ENCODE results near the gene RBL1.

RBL1 gene

GRCh38 chr20:37123441-37123840, 27.6 kb upstream of the RBL1 start:
- Histone ChIP-seq H3K9me3 (ENCODE audit: insufficient read depth, low read depth, low read length) (no peaks in the 10 kb centered on the region), H3K4me2 (ENCODE audit: low read depth, low read length, poor library complexity, severe bottlenecking) (no peak overlapping the region), H3F3A (ENCODE audit: low read depth) (no peaks in the 10 kb centered on the region), H3K27me3 (ENCODE audit: insufficient read depth, low read length, poor library complexity, severe bottlenecking) (no peaks in the 10 kb centered on the region), H3K4me3 (ENCODE audit: low read length, poor library complexity, severe bottlenecking) (no peak overlapping the region), H2AFZ (ENCODE audit: low read length) (no peak overlapping the region), H3K4me1 (ENCODE audit: insufficient read depth, low read length, poor library complexity, severe bottlenecking) (no peaks in the 10 kb centered on the region), H4K20me1 (ENCODE audit: insufficient read depth, low read length, poor library complexity, severe bottlenecking) (no peaks in the 10 kb centered on the region), H3K9ac (ENCODE audit: low read depth, low read length, poor library complexity, severe bottlenecking) (no peak overlapping the region), H3K9me2 (replicated peaks; ENCODE audit: low read depth, low read length) (no peaks in the 10 kb centered on the region), H3K36me3 (ENCODE audit: insufficient read depth, low read length) (no peaks in the 10 kb centered on the region), H3K79me2 (ENCODE audit: insufficient read depth, low read length) (no peaks in the 10 kb centered on the region)
- TF ChIP-seq CTCF (conservative IDR thresholded peaks at IDR 0.05; ENCODE audit: low read length), result no peak
- TF ChIP-seq EZH2phosphoT487 (IDR thresholded peaks at IDR 0.05; ENCODE audit: borderline replicate concordance), result no peak

GRCh38 chr20:37120497-37120896, 24.7 kb upstream of the RBL1 start:
- Histone ChIP-seq H3K4me3 (ENCODE audit: low read length, poor library complexity, severe bottlenecking) (no peak overlapping the region), H3K9me3 (ENCODE audit: insufficient read depth, low read depth, low read length) (no peaks in the 10 kb centered on the region), H3F3A (ENCODE audit: low read depth) (no peaks in the 10 kb centered on the region), H2AFZ (ENCODE audit: low read length) (no peak overlapping the region), H3K36me3 (ENCODE audit: insufficient read depth, low read length) (no peaks in the 10 kb centered on the region), H3K4me1 (ENCODE audit: insufficient read depth, low read length, poor library complexity, severe bottlenecking) (no peaks in the 10 kb centered on the region), H3K4me2 (ENCODE audit: low read depth, low read length, poor library complexity, severe bottlenecking) (no peak overlapping the region), H3K9me2 (replicated peaks; ENCODE audit: low read depth, low read length) (no peaks in the 10 kb centered on the region), H3K9ac (ENCODE audit: low read depth, low read length, poor library complexity, severe bottlenecking) (no peak overlapping the region), H3K79me2 (ENCODE audit: insufficient read depth, low read length) (no peaks in the 10 kb centered on the region), H3K27me3 (ENCODE audit: insufficient read depth, low read length, poor library complexity, severe bottlenecking) (no peaks in the 10 kb centered on the region), H4K20me1 (ENCODE audit: insufficient read depth, low read length, poor library complexity, severe bottlenecking) (no peaks in the 10 kb centered on the region)
- TF ChIP-seq EZH2phosphoT487 (IDR thresholded peaks at IDR 0.05; ENCODE audit: borderline replicate concordance) (no peak), CTCF (conservative IDR thresholded peaks at IDR 0.05; ENCODE audit: low read length) (no peak)

DNA sequence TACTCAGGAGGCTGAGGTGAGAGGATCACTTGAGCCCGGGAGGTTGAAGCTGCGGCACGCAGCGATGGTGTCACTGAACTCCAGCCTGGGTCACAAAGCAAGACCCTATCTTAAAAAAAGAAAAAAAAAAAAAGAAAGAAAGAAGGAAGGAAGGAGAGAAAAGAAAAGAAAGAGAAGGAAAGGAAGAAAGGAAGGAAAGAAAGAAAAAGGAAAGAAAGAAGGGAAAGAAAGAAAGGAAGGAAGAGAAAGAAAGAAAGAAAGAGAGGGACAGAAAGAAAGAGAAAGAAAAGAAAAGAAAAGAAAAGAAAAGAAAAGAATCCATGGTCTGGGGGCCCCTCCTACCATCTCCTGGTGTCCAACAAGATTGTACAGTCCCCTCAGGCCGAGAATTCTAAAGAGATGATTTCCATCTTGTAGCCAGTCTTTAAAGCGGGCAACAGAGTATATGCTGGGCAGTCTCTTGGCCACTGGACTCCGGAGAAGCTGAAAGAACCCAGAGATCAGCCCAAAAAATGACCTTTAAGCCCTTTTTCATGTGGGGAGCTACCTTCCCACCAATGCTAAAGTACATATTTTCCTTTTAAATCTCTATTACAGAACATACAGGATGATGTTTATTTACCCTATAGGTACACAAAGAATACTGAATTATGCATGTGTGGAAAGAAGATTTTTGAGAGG, 23.7 kb upstream of the RBL1 start:
- no peak overlapping the region for H2AFZ ChIP-seq (ENCODE audit: low read length)
- H4K20me1 ChIP-seq (ENCODE audit: insufficient read depth, low read length, poor library complexity, severe bottlenecking), result no peaks in the 10 kb centered on the region
- no peak overlapping the region for H3K9ac ChIP-seq (ENCODE audit: low read depth, low read length, poor library complexity, severe bottlenecking)
- H3K79me2 ChIP-seq (ENCODE audit: insufficient read depth, low read length), result no peaks in the 10 kb centered on the region
- H3K36me3 ChIP-seq (ENCODE audit: insufficient read depth, low read length), result no peaks in the 10 kb centered on the region
- H3K4me2 ChIP-seq (ENCODE audit: low read depth, low read length, poor library complexity, severe bottlenecking), result no peak overlapping the region
- no peaks in the 10 kb centered on the region for H3F3A ChIP-seq (ENCODE audit: low read depth)
- H3K4me3 ChIP-seq (ENCODE audit: low read length, poor library complexity, severe bottlenecking), result no peak overlapping the region
- TF ChIP-seq EZH2phosphoT487 (IDR thresholded peaks at IDR 0.05; ENCODE audit: borderline replicate concordance) (no peak), CTCF (conservative IDR thresholded peaks at IDR 0.05; ENCODE audit: low read length) (no peak)
- no peaks in the 10 kb centered on the region for H3K9me2 ChIP-seq (replicated peaks; ENCODE audit: low read depth, low read length)
- H3K9me3 ChIP-seq (ENCODE audit: insufficient read depth, low read depth, low read length), result no peaks in the 10 kb centered on the region
- no peaks in the 10 kb centered on the region for H3K4me1 ChIP-seq (ENCODE audit: insufficient read depth, low read length, poor library complexity, severe bottlenecking)
- no peaks in the 10 kb centered on the region for H3K27me3 ChIP-seq (ENCODE audit: insufficient read depth, low read length, poor library complexity, severe bottlenecking)

All from Loucy (cell line).